SU-DHL-6 (cell line): Measurements from ENCODE around the gene PCDHGB1.
"Not testable (repeated sequence)": the region's sequence is repeated elsewhere in the genome, so short reads cannot be mapped to it uniquely, and the experiment has no call there.

Experiments
- CTCF ChIP-seq: fragments of 200-600 bp; sonication (generic); IDR thresholded peaks from one replicate; pipeline ENCODE4 v1.5.1; 2017; ENCODE audit warnings: antibody characterized with exemption, mild to moderate bottlenecking, low read length, moderate library complexity; ENCODE audit not compliant: insufficient read depth, poor library complexity, severe bottlenecking
- EZH2phosphoT487 ChIP-seq: fragments of 200-600 bp; sonication (generic), shearing (Covaris generic); conservative IDR thresholded peaks from 2 replicates; pipeline ENCODE4 v1.6.1; 2018; ENCODE audit warnings: mild to moderate bottlenecking, antibody characterized with exemption, low read length, moderate library complexity, mixed read lengths

DNA sequence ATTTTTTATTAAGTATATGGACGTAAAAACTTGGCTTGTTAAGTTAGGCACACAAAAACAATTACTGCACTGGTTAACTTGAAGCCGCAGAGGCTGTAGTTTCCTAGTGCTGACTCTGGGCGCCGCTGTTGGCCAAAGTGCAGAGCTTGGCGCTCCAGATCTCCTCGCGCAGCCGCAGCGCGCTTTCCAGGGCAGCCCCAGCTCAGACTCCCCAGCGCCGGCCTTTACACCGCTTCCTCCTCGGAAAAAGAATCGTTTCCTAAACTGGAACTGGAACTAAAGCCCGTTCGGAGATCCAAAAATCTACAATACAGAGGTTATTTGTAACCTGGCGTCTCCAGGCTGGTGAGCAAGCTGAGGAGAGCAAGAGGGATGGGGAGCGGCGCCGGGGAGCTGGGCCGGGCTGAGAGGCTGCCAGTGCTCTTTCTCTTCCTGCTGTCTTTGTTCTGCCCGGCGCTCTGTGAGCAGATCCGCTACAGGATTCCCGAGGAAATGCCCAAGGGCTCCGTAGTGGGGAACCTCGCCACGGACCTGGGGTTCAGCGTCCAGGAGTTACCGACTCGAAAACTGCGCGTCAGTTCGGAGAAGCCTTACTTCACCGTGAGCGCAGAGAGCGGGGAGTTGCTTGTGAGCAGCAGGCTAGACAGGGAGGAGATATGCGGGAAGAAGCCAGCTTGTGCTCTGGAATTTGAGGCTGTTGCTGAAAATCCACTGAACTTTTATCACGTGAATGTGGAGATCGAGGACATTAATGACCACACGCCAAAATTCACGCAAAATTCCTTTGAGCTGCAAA is 48.1 kb downstream of the PCDHGB1 start, which contains the start of gene PCDHGB5:
- peak; percentile 13 for TF ChIP-seq CTCF
- TF ChIP-seq EZH2phosphoT487 = not testable (repeated sequence)
